B cell (primary cell): ENCODE results near the gene LRCOL1. TPM values are rescaled to one million over a fixed set of nuclear protein-coding genes. Genes with fewer than 3 reads are reported as not detected.

Experiments used
- ATAC-seq: fragments of 200-7000 bp; cut with Tn5 transposase; one replicate; pipeline ENCODE4 v1.10.0; 2021; ENCODE audit warnings: low read depth, mild to moderate bottlenecking, moderate number of reproducible peaks, moderate library complexity
- CTCF ChIA-PET: fragments of 350-600 bp; sonication (Branson Sonifier 250); formaldehyde crosslinking; loops from one replicate; lab custom pipeline; 2021; ENCODE audit warnings: antibody characterized with exemption, inconsistent platforms; lab: Charles Lee
- POLR2A ChIA-PET: fragments of 350-600 bp; sonication (Branson Sonifier 250); formaldehyde crosslinking; loops from one replicate; lab custom pipeline; 2021; ENCODE audit warnings: antibody characterized with exemption; lab: Charles Lee
- DNase-seq: peaks from one replicate; pipeline ENCODE4 v3.0.0; 2013
- H2AFZ ChIP-seq: 2 replicates; pipeline ENCODE4 v1.6.1; 2012; ENCODE audit warnings: mild to moderate bottlenecking, low read depth, low read length; ENCODE audit not compliant: insufficient read depth, poor library complexity, severe bottlenecking
- H3K27ac ChIP-seq, 2 donors: 1 replicate in 1 of 2; 2 replicates in 1 of 2; pipeline ENCODE4 v1.5.1; 2012 to 2013; ENCODE audit warnings: low read length in 2 of 2, mild to moderate bottlenecking in 2 of 2, moderate library complexity in 1 of 2
- H3K27me3 ChIP-seq, 4 experiments: fragments of 200-600 bp in 1 of 4; sonication (generic) in 1 of 4; replicated peaks in 1 of 4; 1 replicate in 2 of 4; 2 replicates in 2 of 4; pipeline versions ENCODE4 v1.6.1 to v1.7.0; 2013 to 2016; ENCODE audit warnings: low read length in 3 of 4, mild to moderate bottlenecking in 2 of 4, mixed read lengths in 1 of 4, moderate library complexity in 1 of 4; ENCODE audit not compliant: insufficient read depth in 4 of 4, control insufficient read depth in 3 of 4; ENCODE audit errors: control extremely low read depth in 1 of 4
- H3K36me3 ChIP-seq, 2 experiments: replicated peaks in 1 of 2; 1 replicate in 1 of 2; 2 replicates in 1 of 2; pipeline versions ENCODE4 v1.6.1 to v1.7.1; 2013; ENCODE audit warnings: low read length in 1 of 2; ENCODE audit not compliant: insufficient read depth in 2 of 2, control insufficient read depth in 1 of 2; ENCODE audit errors: control extremely low read depth in 1 of 2, extremely low read depth in 1 of 2
- H3K4me1 ChIP-seq, 2 donors: fragments of 200-600 bp in 1 of 2; sonication (generic) in 1 of 2; 1 replicate in 1 of 2; 2 replicates in 1 of 2; pipeline versions ENCODE4 v1.5.1 to v1.6.1; 2013 to 2017; ENCODE audit warnings: low read length in 2 of 2; ENCODE audit not compliant: control insufficient read depth in 2 of 2, insufficient read depth in 2 of 2
- H3K4me2 ChIP-seq: replicated peaks from 2 replicates; pipeline ENCODE3; 2012; ENCODE audit warnings: mild to moderate bottlenecking, low read depth, low read length; ENCODE audit not compliant: poor library complexity, severe bottlenecking
- H3K4me3 ChIP-seq, 5 experiments: fragments of 200-600 bp in 1 of 5; sonication (generic) in 1 of 5; 1 replicate in 3 of 5; 2 replicates in 2 of 5; pipeline versions ENCODE4 v1.5.1 to v1.7.0; 2011 to 2016; ENCODE audit warnings: low read length in 4 of 5, mild to moderate bottlenecking in 4 of 5, low read depth in 2 of 5, control low read depth in 1 of 5, moderate library complexity in 1 of 5; ENCODE audit not compliant: insufficient read depth in 1 of 5; ENCODE audit errors: control extremely low read depth in 1 of 5, extremely low read depth in 1 of 5
- H3K79me2 ChIP-seq: fragments of 200-600 bp; sonication (generic); one replicate; pipeline ENCODE4 v1.6.0; 2016; ENCODE audit warnings: low read length; ENCODE audit not compliant: control insufficient read depth, insufficient read depth
- H3K9ac ChIP-seq: fragments of 200-600 bp; sonication (generic); 2 replicates; pipeline ENCODE4 v1.6.1; 2017; ENCODE audit warnings: mild to moderate bottlenecking, low read length, moderate library complexity
- H3K9me3 ChIP-seq, 3 donors: one replicate each; pipeline versions ENCODE4 v1.6.1 to v1.7.1; 2013; ENCODE audit warnings: low read length in 2 of 3; ENCODE audit not compliant: control insufficient read depth in 2 of 3, insufficient read depth in 1 of 3; ENCODE audit errors: control extremely low read depth in 1 of 3
- H4K20me1 ChIP-seq: 2 replicates; pipeline ENCODE4 v1.6.0; 2012; ENCODE audit warnings: mild to moderate bottlenecking, low read length; ENCODE audit not compliant: insufficient read depth, control insufficient read depth, poor library complexity, severe bottlenecking
- H3K27ac Mint-ChIP-seq: one replicate; pipeline ENCODE4 v1.8.0; 2021; ENCODE audit warnings: mixed read lengths
- H3K27me3 Mint-ChIP-seq: one replicate; pipeline ENCODE4 v1.8.0; 2021; ENCODE audit warnings: mixed read lengths
- H3K4me1 Mint-ChIP-seq: one replicate; pipeline ENCODE4 v1.8.0; 2021; ENCODE audit warnings: mixed read lengths
- H3K4me3 Mint-ChIP-seq: one replicate; pipeline ENCODE4 v1.8.0; 2021; ENCODE audit warnings: mixed read lengths
- H3K9me3 Mint-ChIP-seq: one replicate; pipeline ENCODE4 v1.8.0; 2022; ENCODE audit warnings: mixed read lengths; ENCODE audit not compliant: insufficient read depth
- CTCF ChIP-seq: fragments of 200-600 bp; IDR thresholded peaks from one replicate; pipeline ENCODE4 v1.8.0; 2022; ENCODE audit warnings: antibody characterized with exemption, mild to moderate bottlenecking
- EZH2 ChIP-seq: IDR thresholded peaks from 2 replicates; pipeline ENCODE4 v1.6.1; 2012; ENCODE audit warnings: borderline replicate concordance, low read depth, mild to moderate bottlenecking, moderate library complexity, low read length; ENCODE audit not compliant: insufficient read depth, poor library complexity, severe bottlenecking
- WGBS: methylation state at CpG from one replicate; pipeline ENCODE4 v1.1.5; 2013; ENCODE audit warnings: missing lambda C conversion rate; ENCODE audit not compliant: insufficient coverage; 5-methylcytosine and 5-hydroxymethylcytosine counted together
- intact Hi-C: fragments of 100-400 bp; cut with micrococcal nuclease; formaldehyde crosslinking; loops from one replicate; pipeline ENCODE4 v1.10.0; 2022
- polyA plus RNA-seq: library from polyadenylated mRNA; depleted of rRNA; stranded (reverse); fragments of >200 nt; gene quantifications from 2 replicates; pipeline ENCODE4 v1.2.3, GENCODE V29; 2012
- total RNA-seq, 2 donors: library from RNA; stranded (reverse); fragments of 120-200 nt in 1 of 2; gene quantifications; 1 replicate in 1 of 2; 2 replicates in 1 of 2; pipeline versions ENCODE4 v1.2.3 to v1.2.4, GENCODE V29; 2013 to 2022

LRCOL1 gene
- total and polyA plus RNA-seq, 2 donors (not counting 1 experiment from before 2014, with no cell fraction given) = not detected

DNA sequence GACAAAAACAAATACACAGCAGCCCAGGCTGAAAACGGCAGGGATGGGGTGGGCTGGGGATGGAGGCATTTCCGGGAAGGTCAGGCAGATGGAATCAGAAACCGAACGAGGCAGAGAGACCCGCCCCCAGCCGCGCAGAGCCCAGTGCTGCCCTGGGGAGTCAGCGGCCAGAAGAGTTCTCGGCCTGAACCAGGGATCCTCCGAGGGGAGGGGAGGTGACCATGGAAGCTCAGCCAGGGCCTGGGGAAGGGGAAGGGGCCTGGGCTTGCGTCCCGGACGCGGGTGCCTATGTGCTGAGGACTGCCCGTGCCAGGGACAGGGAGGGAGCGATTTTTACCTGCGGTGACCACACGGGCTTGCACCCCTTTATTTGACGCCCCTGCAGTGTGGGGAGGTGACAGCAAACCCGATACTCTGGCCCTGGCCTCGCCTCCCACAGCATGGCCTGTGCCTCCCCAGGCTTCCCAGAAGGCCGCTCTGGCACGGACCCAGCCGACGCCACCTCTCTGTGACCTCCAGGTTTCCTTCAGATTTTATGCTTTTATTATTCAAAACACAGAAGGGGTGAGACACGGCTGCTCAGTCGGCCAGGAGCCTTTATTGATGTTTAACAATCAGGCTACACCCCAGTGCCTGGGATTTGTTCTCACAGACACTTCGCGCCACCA is 7.7 kb downstream of the LRCOL1 start:
- Histone ChIP-seq H3K27ac (no peak overlapping the region), H4K20me1 (peaks cover under 1% of the 10 kb centered on the region), H3K27me3 (peaks cover 0 to 52% (median 12%) of the 10 kb centered on the region in 4 experiments), H3K4me2 (no peak overlapping the region), H3K36me3 (no peaks in the 10 kb centered on the region), H3K4me3 (no peak overlapping the region), H3K9me3 (peaks cover 0 to 10% (median 0%) of the 10 kb centered on the region in 3 donors), H2AFZ (no peak overlapping the region), H3K9ac (no peak overlapping the region), H3K79me2 (no peaks in the 10 kb centered on the region), H3K4me1 (peaks cover 17 to 21% of the 10 kb centered on the region in 2 donors)
- H3K9me3 Mint-ChIP-seq = no peaks in the 10 kb centered on the region
- POLR2A ChIA-PET = no interaction called here
- intact Hi-C loops = no loop called here
- no peak overlapping the region for H3K4me3 Mint-ChIP-seq
- peaks cover 20% of the 10 kb centered on the region for H3K4me1 Mint-ChIP-seq
- ATAC-seq (no peak), DNase-seq (no peak)
- WGBS = 67% methylated on average over 28 of the region's 29 CpGs
- no peak overlapping the region for H3K27ac Mint-ChIP-seq
- no peak for TF ChIP-seq EZH2
- TF ChIP-seq CTCF = no peak
- CTCF ChIA-PET = interaction anchor here (3.6 kb wide), 1 partner anchor 12 kb away, joined by 15 read pairs; no protein-coding TSS in a partner anchor
- H3K27me3 Mint-ChIP-seq = peaks cover 20% of the 10 kb centered on the region
